H1 (cell line): Measurements from ENCODE around the gene BAX. TPM values are rescaled to one million over a fixed set of nuclear protein-coding genes. Genes with fewer than 3 reads are reported as not detected.

Experiments used
- BACH1 ChIP-seq: IDR thresholded peaks from 2 replicates; pipeline ENCODE4 v1.6.1; 2012; ENCODE audit warnings: low read length, improper control_type of control experiment
- FOSL1 ChIP-seq: IDR thresholded peaks from 2 replicates; pipeline ENCODE4 v1.6.1; 2011; ENCODE audit warnings: mild to moderate bottlenecking, low read depth, low read length, moderate library complexity; ENCODE audit not compliant: insufficient read depth
- NRF1 ChIP-seq: IDR thresholded peaks from 2 replicates; pipeline ENCODE4 v1.6.1; 2011; ENCODE audit warnings: mild to moderate bottlenecking, low read depth, low read length, improper control_type of control experiment
- PHF8 ChIP-seq: fragments of 200-600 bp; sonication (generic); conservative IDR thresholded peaks from 2 replicates; pipeline ENCODE4 v1.7.1; 2012; ENCODE audit warnings: low read depth, mild to moderate bottlenecking, inconsistent platforms, low read length, moderate library complexity
- RAD21 ChIP-seq, 2 experiments: IDR thresholded peaks in 1 of 2; conservative IDR thresholded peaks in 1 of 2; 2 replicates each; pipeline ENCODE4 v1.6.1; 2011; ENCODE audit warnings: low read depth in 2 of 2, low read length in 2 of 2, improper control_type of control experiment in 1 of 2, inconsistent platforms in 1 of 2, mild to moderate bottlenecking in 1 of 2, moderate library complexity in 1 of 2
- polyA plus RNA-seq, 7 experiments: library from polyadenylated mRNA; depleted of rRNA in 3 of 7; stranded (reverse) in 5 of 7; unstranded in 2 of 7; fragments of >200 nt in 5 of 7; fragments of 200-250 nt in 2 of 7; gene quantifications; 1 replicate in 5 of 7; 2 replicates in 1 of 7; 4 replicates in 1 of 7; pipeline versions ENCODE4 v1.2.1 to v1.2.3, GENCODE V29; 2011 to 2013; ENCODE audit warnings: missing spikeins in 2 of 7, mixed read lengths in 2 of 7
- total RNA-seq: library from RNA; stranded (reverse); fragmentation: NEBNext Ultra II Directional; extraction: Animal tissue kit (Norgen Biotek cat#: 25700); gene quantifications from 2 replicates; pipeline ENCODE4 v1.2.1, GENCODE V29; 2021
- TF ChIP-seq, protein P1 (sequence below): IDR thresholded peaks from 2 replicates; pipeline ENCODE4 v1.6.1; 2011; ENCODE audit warnings: low read depth, mild to moderate bottlenecking, low read length; ENCODE audit not compliant: insufficient read depth

Gene BAX
- total and polyA plus RNA-seq, 2 of the 8 experiments (the other 6 are each of a cell fraction or from before 2014, with no cell fraction given): 257 to 346 TPM

DNA sequence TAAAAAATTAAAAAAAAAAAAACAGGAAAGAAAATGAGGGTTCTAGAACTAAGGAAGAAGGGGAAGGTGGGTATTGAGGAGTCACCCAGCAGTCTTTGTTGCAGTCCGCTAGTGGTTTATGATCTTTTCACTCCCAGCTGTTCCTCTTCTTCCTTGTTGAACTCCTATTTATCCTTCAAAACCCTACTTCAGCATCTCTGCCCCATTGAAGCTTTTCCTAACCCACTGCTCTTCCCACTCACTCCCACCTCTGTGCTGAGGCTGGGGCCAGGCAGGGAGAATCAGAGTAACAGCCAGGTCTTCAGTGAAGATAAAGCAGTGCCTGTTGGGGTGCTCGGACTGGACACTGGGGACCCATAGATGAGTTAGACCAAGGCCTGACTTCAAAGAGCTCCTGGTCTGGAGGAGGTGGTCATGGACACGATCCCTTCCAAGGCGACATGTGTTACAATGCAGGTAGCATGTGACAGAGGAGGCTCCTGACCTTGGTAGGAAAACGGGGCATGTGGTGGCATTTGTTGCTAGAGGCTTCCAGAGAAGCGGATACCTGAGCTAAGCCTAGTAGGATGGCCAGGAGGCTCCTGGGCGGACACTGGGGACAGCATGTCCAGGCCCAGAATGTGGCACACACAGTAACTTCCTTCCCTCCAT, 50.4 kb downstream of the BAX start (continued):
- TF ChIP-seq FOSL1: no peak
- TF ChIP-seq, protein P1, sequence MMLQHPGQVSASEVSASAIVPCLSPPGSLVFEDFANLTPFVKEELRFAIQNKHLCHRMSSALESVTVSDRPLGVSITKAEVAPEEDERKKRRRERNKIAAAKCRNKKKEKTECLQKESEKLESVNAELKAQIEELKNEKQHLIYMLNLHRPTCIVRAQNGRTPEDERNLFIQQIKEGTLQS: no peak
- no peak for TF ChIP-seq NRF1
- no peak for TF ChIP-seq BACH1
- TF ChIP-seq PHF8: no peak
- no peak for TF ChIP-seq RAD21 (IDR thresholded peaks at IDR 0.05 in 1 of 2, conservative IDR thresholded peaks at IDR 0.05 in 1 of 2; ENCODE audit: low read depth in 2 of 2, low read length in 2 of 2)
